ENCODE results near the gene LMOD2.

- TF ChIP-seq POLR2A (IDR thresholded peaks at IDR 0.05) (no peak), CTCF (IDR thresholded peaks at IDR 0.05) (no peak), POLR2AphosphoS5 (IDR thresholded peaks at IDR 0.05) (no peak)
Measured at GRCh38 chr7:123629281-123629680, 26.4 kb upstream of the LMOD2 start.
